GM21526 (cell line): ENCODE data around the gene WDR38.

Experiments used
- ATAC-seq: cut with Tn5 transposase; IDR thresholded peaks from one replicate; pipeline ENCODE4 v1.9.1; 2021; ENCODE audit warnings: moderate library complexity; ENCODE audit not compliant: unreplicated experiment, low FRiP score

Gene WDR38

GRCh38 chr9:124878518-124878917 lies 25.3 kb downstream of the WDR38 start:
- no peak for ATAC-seq

GRCh38 chr9:124879226-124879625 lies 26.0 kb downstream of the WDR38 start:
- no peak for ATAC-seq

GRCh38 chr9:124880501-124880900 lies 27.2 kb downstream of the WDR38 start:
- no peak for ATAC-seq

- no peak for ATAC-seq
Measured at GRCh38 chr9:124881138-124881743, 28.0 kb downstream of the WDR38 start.

GRCh38 chr9:124882231-124882630 lies 29.0 kb downstream of the WDR38 start:
- ATAC-seq, result no peak

- ATAC-seq, result no peak
Measured at GRCh38 chr9:124884376-124884775, 31.1 kb downstream of the WDR38 start.

GRCh38 chr9:124885551-124885950 lies 32.3 kb downstream of the WDR38 start:
- ATAC-seq, result no peak

- no peak for ATAC-seq
Measured at GRCh38 chr9:124886461-124886860, 33.2 kb downstream of the WDR38 start.

GRCh38 chr9:124886866-124887492 lies 33.7 kb downstream of the WDR38 start:
- no peak for ATAC-seq

- no peak for ATAC-seq
Measured at GRCh38 chr9:124887832-124888231, 34.6 kb downstream of the WDR38 start.

- no peak for ATAC-seq
Measured at GRCh38 chr9:124889006-124889405, 35.7 kb downstream of the WDR38 start.

GRCh38 chr9:124890179-124890578 lies 36.9 kb downstream of the WDR38 start:
- no peak for ATAC-seq

- no peak for ATAC-seq
Measured at GRCh38 chr9:124894035-124894740, 40.9 kb downstream of the WDR38 start.

- ATAC-seq, result no peak
Measured at GRCh38 chr9:124894741-124895170, 41.5 kb downstream of the WDR38 start.

GRCh38 chr9:124897570-124898460 lies 44.6 kb downstream of the WDR38 start:
- ATAC-seq, result no peak

GRCh38 chr9:124899845-124900244 lies 46.6 kb downstream of the WDR38 start:
- no peak for ATAC-seq

GRCh38 chr9:124906966-124907365 lies 53.7 kb downstream of the WDR38 start:
- ATAC-seq, result no peak
